Raji (cell line): ENCODE measurements around the gene ICAM1.

ENCODE experiments used
- POLR2A ChIP-seq: IDR thresholded peaks from 2 replicates; pipeline ENCODE4 v1.6.1; 2011; ENCODE audit warnings: low read depth, low read length, control low read depth; ENCODE audit not compliant: insufficient read depth

The ICAM1 gene

GRCh38 chr19:10256970-10257615, 13.8 kb upstream of the ICAM1 start:
- no peak for TF ChIP-seq POLR2A

GRCh38 chr19:10258080-10258710, 12.7 kb upstream of the ICAM1 start:
- TF ChIP-seq POLR2A: no peak

GRCh38 chr19:10259162-10259905, 11.6 kb upstream of the ICAM1 start:
- no peak for TF ChIP-seq POLR2A

- TF ChIP-seq POLR2A: no peak
Measured at GRCh38 chr19:10260141-10260584, 10.8 kb upstream of the ICAM1 start.

GRCh38 chr19:10262771-10263170, 8.1 kb upstream of the ICAM1 start:
- no peak for TF ChIP-seq POLR2A

GRCh38 chr19:10266706-10267105, 4.2 kb upstream of the ICAM1 start:
- no peak for TF ChIP-seq POLR2A

GRCh38 chr19:10268071-10268470, 2.8 kb upstream of the ICAM1 start:
- no peak for TF ChIP-seq POLR2A

GRCh38 chr19:10269333-10270179, 1.4 kb upstream of the ICAM1 start:
- TF ChIP-seq POLR2A: no peak

- TF ChIP-seq POLR2A: no peak
Measured at GRCh38 chr19:10270180-10270615, 722 bp upstream of the ICAM1 start.

GRCh38 chr19:10271543-10272086, 695 bp downstream of the ICAM1 start:
- no peak for TF ChIP-seq POLR2A

- no peak for TF ChIP-seq POLR2A
Measured at GRCh38 chr19:10274589-10274988, 3.7 kb downstream of the ICAM1 start.

- no peak for TF ChIP-seq POLR2A
Measured at GRCh38 chr19:10277795-10278589, 7.1 kb downstream of the ICAM1 start.

GRCh38 chr19:10278935-10279334, 8.0 kb downstream of the ICAM1 start:
- no peak for TF ChIP-seq POLR2A
